A204.1 (cell line): ENCODE data around the gene CLASP1.
A peak's percentile ranks its signal among the peaks of the same experiment; 100 is the strongest.

Experiments used
- FAIRE-seq: peaks from 2 replicates; lab custom pipeline; 2012; peaks lifted over from hg19 to GRCh38; lab: Jason Lieb, UNC

The CLASP1 gene

DNA sequence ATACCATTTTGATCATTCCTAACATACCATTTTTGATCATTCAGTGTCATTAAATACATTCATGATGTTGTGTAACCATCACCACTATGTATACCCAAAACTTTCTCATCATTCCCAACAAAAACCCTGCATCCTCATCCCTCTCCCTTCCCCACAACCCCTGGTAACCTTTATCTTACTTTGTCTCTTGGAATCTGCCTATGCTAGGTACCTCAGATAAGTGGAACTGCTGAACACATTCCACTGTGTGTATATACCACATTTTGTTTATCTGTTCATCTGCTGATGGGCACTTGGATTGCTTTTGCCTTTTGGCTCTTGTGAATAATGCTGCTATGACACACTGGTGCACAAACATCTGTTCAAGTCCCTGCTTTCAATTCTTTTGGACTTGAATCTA, 280.4 kb downstream of the CLASP1 start:
- no peak for FAIRE-seq

GRCh38 chr2:121368155-121368554, 281.1 kb downstream of the CLASP1 start:
- FAIRE-seq, result no peak

- FAIRE-seq, result no peak
Observed at GRCh38 chr2:121367246-121367900, 281.9 kb downstream of the CLASP1 start.

DNA sequence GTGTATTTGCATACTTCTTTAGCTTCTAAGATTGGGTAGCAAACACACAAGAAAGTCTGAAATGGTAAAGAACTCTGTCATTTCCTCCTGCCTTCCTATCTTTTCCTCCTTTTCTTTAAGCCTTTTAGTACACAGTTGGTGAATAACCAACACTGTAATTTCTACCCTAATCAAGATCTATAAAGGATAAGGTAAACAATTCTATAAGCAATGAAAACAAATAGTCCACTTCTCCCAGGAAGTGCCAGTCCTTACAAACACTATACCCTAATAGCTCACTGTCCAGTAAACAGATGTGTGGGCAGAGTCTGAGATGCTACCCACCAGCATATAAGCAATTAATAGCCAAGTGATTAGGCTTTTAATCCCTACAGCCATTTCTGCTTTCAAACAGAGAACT, 283.2 kb downstream of the CLASP1 start:
- no peak for FAIRE-seq

GRCh38 chr2:121365061-121365460, 284.2 kb downstream of the CLASP1 start:
- FAIRE-seq, result no peak

GRCh38 chr2:121363632-121364420, 285.4 kb downstream of the CLASP1 start:
- no peak for FAIRE-seq

- no peak for FAIRE-seq
Observed at GRCh38 chr2:121362774-121363173, 286.5 kb downstream of the CLASP1 start.

DNA sequence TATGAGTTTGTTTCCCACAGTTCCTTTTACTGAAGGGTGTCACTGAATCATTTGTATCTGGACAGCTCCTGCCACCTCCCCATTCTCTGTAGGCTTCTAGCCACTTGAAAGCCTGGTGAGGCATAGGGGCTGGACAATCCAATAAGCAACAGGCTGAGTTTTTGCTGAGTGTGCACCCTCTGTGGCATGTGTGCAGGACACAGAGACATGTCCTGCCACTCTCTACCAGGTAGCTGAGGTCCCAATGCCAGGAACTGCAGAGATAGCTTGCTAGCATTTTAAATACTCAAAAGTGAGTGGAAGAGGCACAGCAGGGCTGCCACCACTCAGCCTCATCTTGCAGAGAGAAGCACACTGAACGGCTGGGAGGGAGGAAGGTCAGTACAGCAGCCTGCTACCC, 287.0 kb downstream of the CLASP1 start:
- FAIRE-seq, result no peak

- no peak for FAIRE-seq
Observed at GRCh38 chr2:121360566-121361300, 288.5 kb downstream of the CLASP1 start.

- no peak for FAIRE-seq
Observed at GRCh38 chr2:121359716-121360565, 289.3 kb downstream of the CLASP1 start.

GRCh38 chr2:121359170-121359569, 290.1 kb downstream of the CLASP1 start:
- no peak for FAIRE-seq

DNA sequence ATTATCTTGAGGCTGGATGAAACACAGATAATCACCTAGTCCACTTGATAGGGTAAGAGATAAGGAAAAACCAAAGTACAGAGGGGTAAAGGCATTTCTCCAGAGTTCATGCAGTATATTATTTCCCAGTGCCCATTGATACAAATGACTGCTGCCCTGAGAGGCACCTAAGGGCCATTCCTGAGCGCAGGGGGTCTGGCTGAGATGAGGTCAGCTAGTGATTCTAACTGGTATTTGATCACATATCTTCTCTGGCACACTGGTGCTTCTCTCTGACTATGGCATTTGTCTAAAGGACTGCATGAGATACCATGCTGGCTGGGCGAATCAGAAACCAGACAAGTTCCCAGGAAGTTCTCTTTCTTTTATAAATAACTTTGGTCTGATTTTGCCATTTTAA, 291.0 kb downstream of the CLASP1 start:
- FAIRE-seq, result no peak

- peak; percentile 89 for FAIRE-seq
Observed at GRCh38 chr2:121356058-121356640, 293.1 kb downstream of the CLASP1 start.

DNA sequence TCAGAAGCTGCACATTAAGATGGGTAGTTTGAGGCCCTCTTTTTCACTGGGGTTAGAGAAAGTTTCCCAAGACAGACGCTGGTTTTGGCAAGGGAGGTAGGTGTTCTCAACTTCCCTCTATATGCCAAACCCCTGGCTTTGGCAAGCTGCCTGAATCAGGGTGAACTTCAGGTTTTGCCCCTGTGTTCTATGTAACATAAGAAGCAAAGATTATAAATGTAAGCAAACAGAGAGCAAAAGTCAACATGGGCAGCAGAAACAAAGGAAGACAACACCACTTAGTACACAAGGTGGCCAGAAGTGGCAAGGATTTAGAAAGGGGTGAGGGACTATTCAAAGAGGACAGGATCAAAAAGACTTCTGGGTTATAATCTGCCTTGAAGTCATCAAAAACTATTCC, 293.8 kb downstream of the CLASP1 start:
- FAIRE-seq, result no peak

GRCh38 chr2:121351521-121352318, 297.5 kb downstream of the CLASP1 start:
- FAIRE-seq, result no peak

- no peak for FAIRE-seq
Observed at GRCh38 chr2:121350890-121351289, 298.4 kb downstream of the CLASP1 start.

GRCh38 chr2:121350402-121350775, 298.9 kb downstream of the CLASP1 start:
- no peak for FAIRE-seq

DNA sequence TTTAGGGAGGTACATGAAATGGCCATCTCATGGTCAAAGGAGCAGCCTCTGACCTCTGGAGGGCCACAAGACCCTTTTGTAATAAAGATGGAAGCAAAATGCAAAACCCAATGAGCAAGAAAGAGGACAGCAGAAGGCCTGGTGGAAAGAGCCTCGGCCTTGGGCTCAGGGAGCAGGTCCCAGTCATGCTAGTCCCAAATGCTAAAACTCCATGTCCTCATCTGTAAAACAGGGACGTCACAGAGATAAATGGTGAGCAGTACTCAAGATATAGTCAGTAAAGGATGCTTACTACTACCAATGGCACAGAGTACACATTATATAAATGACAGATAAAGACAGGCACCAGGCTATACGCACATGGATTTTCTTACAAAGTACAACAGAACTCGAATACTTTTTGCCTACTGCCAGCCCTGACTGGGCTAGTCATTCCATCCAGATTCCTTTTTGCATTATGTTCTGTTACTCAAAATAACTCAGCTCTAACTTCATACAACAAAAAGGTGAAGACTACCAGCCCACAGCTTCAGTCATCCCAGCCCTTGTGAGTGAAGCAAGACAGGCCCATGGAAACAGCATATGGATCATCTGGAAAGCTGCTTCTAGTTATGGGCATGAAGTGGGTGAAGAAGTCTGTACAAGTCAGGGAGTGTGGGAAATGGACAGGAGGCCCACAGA, 299.4 kb downstream of the CLASP1 start:
- no peak for FAIRE-seq

DNA sequence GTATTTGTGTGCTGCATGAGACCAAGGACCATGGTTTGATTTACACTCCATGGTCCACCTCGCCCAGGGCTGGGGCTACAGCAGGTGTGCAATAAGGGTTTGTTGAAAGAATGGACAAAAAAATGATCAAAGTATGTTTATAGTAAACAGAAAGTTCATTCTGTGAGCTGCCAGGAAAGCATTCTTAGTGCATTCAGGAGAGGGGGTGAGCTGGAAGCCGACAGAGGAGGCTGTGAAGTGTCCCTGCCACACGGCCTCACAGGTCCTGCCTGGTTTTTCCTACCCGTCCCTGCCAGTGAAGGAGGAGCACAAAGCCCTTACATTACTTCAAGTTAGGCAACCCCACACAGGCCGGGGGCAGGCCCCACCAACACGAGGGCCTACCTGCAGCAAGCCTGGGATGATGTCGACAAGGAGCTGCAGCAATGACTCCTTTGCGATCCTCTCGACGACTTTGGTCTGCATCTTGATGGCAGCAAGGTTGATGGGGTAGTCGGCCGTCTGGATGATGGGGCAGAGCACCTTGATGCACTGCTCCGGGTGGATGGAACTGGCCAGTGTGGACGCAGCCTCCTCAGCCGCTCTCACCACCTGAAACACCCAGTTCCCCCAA, 301.0 kb downstream of the CLASP1 start:
- FAIRE-seq, result no peak

GRCh38 chr2:121346859-121347258, 302.4 kb downstream of the CLASP1 start:
- FAIRE-seq, result no peak
